Measurements from ENCODE around the gene CDK4.
A peak's percentile ranks its signal among the peaks of the same experiment; 100 is the strongest.
"Not testable (repeated sequence)": the region's sequence is repeated elsewhere in the genome, so short reads cannot be mapped to it uniquely, and the experiment has no call there.

Gene CDK4

DNA sequence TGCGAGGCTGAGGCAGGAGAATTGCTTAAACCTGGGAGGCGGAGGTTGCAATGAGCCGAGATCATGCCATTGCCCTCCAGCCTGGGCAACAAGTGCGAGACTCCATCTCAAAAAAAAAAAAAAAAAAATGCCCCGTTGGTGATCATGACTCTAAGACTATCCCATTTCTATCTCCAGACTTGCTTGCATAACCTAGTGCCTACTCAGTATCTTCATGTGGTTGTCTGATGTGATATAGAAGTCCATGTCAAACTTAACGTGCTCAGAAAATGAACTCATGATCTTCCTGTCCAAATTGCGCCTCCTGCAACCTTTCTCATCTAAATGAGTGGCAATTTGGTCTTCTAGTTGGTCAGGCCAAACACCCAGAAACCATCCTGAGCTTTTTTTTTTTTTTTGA, 25.8 kb upstream of the CDK4 start:
- peaks cover 4 to 10% of the 10 kb centered on the region in 2 donors for H3K4me1 Mint-ChIP-seq
- no peak overlapping the region for H3K4me3 Mint-ChIP-seq
- H3K27me3 Mint-ChIP-seq = peaks cover 0 to 1% of the 10 kb centered on the region in 2 donors
- DNase-seq = no peak
- ATAC-seq (replicated peaks) = no peak
- H3K27ac Mint-ChIP-seq = no peak overlapping the region
- H3K9me3 Mint-ChIP-seq = no peaks in the 10 kb centered on the region
- peaks cover 6 to 21% of the 10 kb centered on the region in 2 donors for H3K36me3 Mint-ChIP-seq

DNA sequence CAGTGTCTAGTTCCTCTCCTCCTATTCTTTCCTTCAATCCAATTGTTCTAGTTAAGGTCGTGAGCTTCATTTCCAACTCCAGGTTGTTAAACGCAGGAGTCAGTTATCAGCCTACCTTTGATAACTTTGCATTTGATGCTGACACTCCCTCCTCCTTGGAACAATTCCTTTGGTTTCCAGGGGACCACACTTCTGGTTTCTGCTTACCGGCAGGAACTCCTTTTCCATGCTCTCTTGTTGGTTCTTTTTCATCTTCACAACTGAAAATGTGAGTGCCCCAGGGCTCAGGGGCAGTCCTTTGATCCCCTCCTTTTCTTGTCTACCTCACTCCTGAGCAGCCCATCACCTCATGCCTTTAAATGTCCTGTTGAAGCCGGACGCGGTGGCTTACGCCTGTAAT, 25.3 kb upstream of the CDK4 start:
- Mint-ChIP-seq H3K27me3 (peaks cover 0 to 4% of the 10 kb centered on the region in 2 donors), H3K4me3 (no peak overlapping the region), H3K4me1 (peaks cover 5 to 10% of the 10 kb centered on the region in 2 donors), H3K36me3 (peaks cover 7 to 20% of the 10 kb centered on the region in 2 donors), H3K9me3 (no peaks in the 10 kb centered on the region), H3K27ac (no peak overlapping the region)
- DNase-seq = no peak
- ATAC-seq (replicated peaks) = no peak

DNA sequence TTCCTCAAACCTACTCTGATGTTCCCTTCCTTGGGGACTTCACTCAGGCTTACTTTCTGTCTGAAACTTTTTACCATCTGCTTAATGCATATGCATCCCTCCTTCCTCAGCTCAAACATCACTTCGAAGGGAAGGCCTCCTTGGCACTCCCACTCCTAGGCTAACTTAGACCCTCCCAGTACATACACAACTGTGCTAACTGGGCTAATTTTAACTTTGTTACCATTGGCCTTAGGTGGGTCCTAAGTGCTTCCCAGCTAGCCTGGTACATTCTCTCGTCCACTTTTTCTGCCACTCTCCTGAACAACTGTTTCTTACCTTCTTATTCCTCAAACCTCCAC, 24.1 kb upstream of the CDK4 start:
- Mint-ChIP-seq H3K4me1 (peaks cover 9 to 14% of the 10 kb centered on the region in 2 donors), H3K9me3 (no peaks in the 10 kb centered on the region), H3K36me3 (peaks cover 7 to 25% of the 10 kb centered on the region in 2 donors), H3K27me3 (peaks cover 0 to 4% of the 10 kb centered on the region in 2 donors), H3K4me3 (no peak overlapping the region), H3K27ac (no peak overlapping the region)
- ATAC-seq (replicated peaks) (no peak), DNase-seq (no peak)

DNA sequence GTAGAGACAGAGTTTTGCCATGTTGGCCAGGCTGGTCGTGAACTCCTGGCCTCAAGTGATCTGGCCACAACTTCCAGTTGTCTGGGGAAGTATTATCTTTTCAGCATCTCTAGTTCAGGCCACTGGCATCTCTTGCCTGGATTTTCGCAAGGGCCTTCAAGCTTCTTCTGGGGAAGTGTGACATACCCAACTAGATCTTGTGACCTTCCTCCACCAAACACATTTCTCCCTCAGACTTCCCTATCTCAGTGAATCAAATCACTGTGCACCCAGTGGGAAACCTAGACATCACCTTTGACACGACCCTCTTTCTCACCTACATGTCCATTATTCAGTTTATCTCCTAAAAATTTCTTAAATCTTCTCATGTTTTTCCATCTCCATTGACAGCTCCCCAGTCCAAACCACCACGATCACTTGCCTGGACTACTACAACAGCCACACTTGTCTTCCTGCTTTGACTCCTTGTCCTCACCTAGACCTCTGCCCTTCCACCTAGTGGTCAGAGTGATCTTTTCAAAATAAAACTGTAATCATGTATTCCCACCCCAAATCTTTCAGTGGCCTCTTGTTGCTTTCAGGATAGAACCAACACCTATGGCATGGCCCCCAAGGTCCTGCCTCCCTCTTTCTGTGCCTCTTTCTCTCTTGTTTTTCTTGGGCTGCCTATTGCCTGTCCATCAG, 23.6 kb upstream of the CDK4 start:
- Mint-ChIP-seq H3K27ac (no peak overlapping the region), H3K4me1 (peaks cover 12 to 19% of the 10 kb centered on the region in 2 donors), H3K4me3 (no peak overlapping the region), H3K36me3 (peaks cover 7 to 29% of the 10 kb centered on the region in 2 donors), H3K27me3 (peaks cover 0 to 4% of the 10 kb centered on the region in 2 donors), H3K9me3 (no peaks in the 10 kb centered on the region)
- ATAC-seq (replicated peaks) (no peak), DNase-seq (no peak)

DNA sequence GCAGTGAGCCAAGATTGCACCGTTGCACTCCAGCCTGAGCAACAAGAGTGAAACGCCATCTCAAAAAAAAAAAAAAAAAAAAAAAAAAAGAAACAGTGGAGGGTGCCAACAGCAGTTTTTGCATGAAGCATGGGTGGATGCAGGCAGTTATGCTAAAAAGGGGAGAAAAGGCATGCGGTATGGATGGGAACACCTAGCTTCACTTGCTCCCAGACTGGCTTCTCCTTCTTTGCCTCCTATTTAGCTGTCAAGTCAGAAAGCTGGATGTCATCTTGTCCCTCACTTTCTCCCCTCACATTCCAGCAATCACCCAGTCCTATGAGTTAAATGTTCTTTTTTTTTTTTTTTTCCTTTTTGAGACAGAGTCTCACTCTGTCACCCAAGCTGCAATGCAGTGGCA, 22.9 kb upstream of the CDK4 start:
- Mint-ChIP-seq H3K36me3 (peaks cover 12 to 36% of the 10 kb centered on the region in 2 donors), H3K4me3 (no peak overlapping the region), H3K27ac (no peak overlapping the region), H3K9me3 (no peaks in the 10 kb centered on the region), H3K27me3 (peaks cover 0 to 4% of the 10 kb centered on the region in 2 donors), H3K4me1 (peaks cover 16 to 26% of the 10 kb centered on the region in 2 donors)
- ATAC-seq (replicated peaks) (no peak), DNase-seq (no peak)

DNA sequence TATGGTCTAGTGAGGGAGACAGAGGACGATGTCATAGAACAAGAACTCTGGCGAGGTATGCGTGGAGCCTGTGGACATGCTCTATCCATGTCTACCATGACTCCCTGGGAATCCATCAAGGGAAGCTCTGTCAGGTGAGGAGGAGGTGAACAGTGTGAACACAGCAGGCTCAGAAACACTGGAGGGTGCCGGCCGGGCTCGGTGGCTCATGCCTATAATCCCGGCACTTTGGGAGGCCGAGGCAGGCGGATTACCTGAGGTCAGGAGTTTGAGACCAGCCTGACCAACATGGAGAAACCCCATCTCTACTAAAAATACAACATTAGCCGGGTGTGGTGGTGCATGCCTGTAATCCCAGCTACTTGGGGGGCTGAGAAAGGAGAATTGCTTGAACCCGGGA, 22.5 kb upstream of the CDK4 start:
- H3K27me3 Mint-ChIP-seq; H3K4me3 Mint-ChIP-seq; H3K9me3 Mint-ChIP-seq; H3K27ac Mint-ChIP-seq; DNase-seq; ATAC-seq (replicated peaks): not testable (repeated sequence)
- H3K36me3 Mint-ChIP-seq = peaks cover 16 to 38% of the 10 kb centered on the region in 2 donors
- H3K4me1 Mint-ChIP-seq = peaks cover 16 to 30% of the 10 kb centered on the region in 2 donors

DNA sequence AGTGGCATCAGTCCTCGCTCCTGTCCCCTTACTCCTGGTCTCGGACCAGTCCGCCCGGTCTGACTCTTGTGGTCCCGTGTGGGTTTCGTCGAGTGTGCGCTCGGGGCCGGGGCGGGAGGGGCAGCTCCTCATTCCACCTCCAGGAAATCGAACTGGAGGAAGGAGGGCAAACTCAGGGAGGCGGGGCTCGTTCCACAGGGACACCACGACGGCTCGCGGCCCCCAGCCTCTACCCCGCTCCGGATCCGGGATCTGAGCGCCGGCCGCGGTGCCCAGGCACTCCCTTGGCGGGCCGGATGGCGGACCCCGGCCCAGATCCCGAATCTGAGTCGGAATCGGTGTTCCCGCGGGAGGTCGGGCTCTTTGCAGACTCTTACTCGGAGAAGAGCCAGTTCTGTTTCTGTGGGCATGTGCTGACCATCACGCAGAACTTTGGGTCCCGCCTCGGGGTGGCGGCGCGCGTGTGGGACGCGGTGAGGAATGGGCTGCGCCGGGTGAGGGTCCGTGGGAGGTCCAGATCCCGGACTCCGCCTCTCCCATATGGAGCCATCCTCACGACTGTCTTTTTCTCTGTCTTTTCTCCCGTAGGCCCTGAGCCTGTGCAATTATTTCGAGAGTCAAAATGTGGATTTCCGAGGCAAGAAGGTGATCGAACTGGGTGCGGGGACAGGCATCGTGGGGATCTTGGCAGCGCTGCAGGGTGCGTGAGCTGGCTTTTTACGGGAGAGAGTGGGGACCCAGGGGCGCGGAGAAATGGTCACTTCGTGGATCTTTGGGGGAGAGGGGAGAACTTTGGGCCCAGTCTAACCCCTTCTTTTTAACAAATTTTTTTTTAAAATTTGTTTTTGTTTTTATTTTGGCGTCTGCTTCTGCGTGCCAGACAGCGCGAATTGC, 20.6 kb upstream of the CDK4 start, which contains the start of gene EEF1AKMT3:
TSS of gene EEF1AKMT3 (plus strand) at position 186 of the 894 bp plus-strand sequence. CDS start at position 297, 111 bp downstream.
- peak; percentile 14 to 20 for ATAC-seq (replicated peaks)
- Mint-ChIP-seq H3K27me3 (peaks cover under 1 to 4% of the 10 kb centered on the region in 2 donors), H3K36me3 (peaks cover 34 to 51% of the 10 kb centered on the region in 2 donors), H3K4me1 (peaks cover 17 to 31% of the 10 kb centered on the region in 2 donors), H3K9me3 (no peaks in the 10 kb centered on the region), H3K27ac (peak within 1 kb of the TSS; percentile 99), H3K4me3 (peak within 1 kb of the TSS; percentile 97 to 99)
- no peak for DNase-seq

DNA sequence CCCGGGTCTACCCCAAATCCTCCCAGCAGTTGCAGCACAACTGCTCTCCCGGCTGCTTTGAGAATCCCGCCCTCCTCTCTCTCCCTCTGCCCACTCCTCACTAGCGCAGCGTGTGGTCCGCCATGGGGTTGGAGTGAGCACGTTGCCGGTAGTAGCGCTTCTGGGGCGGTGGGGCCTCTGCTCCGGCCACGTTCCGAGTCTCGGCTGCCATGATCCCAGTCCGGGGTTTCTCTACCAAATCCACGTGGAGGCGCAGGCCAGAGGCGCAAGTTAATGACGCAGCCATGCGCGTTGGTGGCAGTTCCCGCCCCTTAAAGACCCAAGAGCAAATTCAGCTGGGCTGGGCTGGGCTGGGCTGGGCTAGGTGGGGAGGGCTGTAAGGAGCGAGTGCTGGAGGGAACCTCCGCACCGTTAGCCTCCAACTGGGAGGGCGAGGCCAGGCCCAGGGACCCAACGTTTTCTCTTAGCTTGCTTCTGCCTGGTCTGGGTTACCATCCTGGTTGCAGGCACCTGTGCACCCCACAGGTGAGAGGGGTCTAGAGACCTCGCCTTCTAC, 19.8 kb upstream of the CDK4 start, which contains the start of gene METTL1:
TSS of gene METTL1 (minus strand) at position 233 of the 556 bp plus-strand sequence. CDS start at position 211, 22 bp downstream.
- H3K4me3 Mint-ChIP-seq = peak within 1 kb of the TSS; percentile 97 to 99
- H3K36me3 Mint-ChIP-seq = peaks cover 37 to 55% of the 10 kb centered on the region in 2 donors
- H3K4me1 Mint-ChIP-seq = peaks cover 17 to 38% of the 10 kb centered on the region in 2 donors
- H3K27ac Mint-ChIP-seq = peak within 1 kb of the TSS; percentile 99
- H3K9me3 Mint-ChIP-seq = no peaks in the 10 kb centered on the region
- peak; percentile 93 for DNase-seq
- peak; percentile 91 to 93 for ATAC-seq (replicated peaks)
- H3K27me3 Mint-ChIP-seq = peaks cover 4 to 7% of the 10 kb centered on the region in 2 donors

DNA sequence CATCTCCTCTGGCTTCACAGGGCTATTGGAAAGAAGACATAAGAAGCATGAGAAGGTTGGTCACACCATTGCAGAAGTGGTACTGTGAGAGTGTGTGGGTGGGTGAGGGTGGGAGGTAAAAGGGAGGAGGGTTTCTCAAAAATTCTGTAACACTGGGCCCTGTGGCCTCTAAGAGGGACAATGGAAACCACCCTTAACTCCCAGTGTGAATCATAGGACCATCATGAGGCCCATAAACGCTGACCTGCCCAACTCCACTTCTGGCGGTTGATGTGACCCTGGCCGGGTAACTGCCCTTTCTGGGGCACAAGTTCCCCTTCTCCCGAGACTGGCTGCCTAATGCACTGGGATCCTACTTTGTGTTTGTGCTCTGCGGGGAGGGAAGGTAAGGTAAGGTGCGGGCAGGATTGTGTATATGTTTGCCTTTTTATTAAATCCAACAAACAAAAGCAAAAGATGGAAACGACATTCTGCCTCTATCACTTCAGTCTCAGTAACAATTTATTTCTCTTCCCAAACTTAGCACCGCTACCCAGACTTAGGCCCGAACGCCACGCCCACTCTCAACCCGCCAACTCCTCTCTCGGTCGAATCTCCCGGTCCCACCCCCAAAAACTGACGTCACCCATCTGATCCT, 19.2 kb upstream of the CDK4 start:
- Mint-ChIP-seq H3K4me3 (peak overlapping the region; percentile 97 to 99), H3K27ac (peak overlapping the region; percentile 99), H3K27me3 (peaks cover 8 to 13% of the 10 kb centered on the region in 2 donors), H3K4me1 (peaks cover 22 to 44% of the 10 kb centered on the region in 2 donors), H3K9me3 (no peaks in the 10 kb centered on the region), H3K36me3 (peaks cover 37 to 55% of the 10 kb centered on the region in 2 donors)
- peak; percentile 79 to 80 for ATAC-seq (replicated peaks)
- DNase-seq = peak; percentile 83

DNA sequence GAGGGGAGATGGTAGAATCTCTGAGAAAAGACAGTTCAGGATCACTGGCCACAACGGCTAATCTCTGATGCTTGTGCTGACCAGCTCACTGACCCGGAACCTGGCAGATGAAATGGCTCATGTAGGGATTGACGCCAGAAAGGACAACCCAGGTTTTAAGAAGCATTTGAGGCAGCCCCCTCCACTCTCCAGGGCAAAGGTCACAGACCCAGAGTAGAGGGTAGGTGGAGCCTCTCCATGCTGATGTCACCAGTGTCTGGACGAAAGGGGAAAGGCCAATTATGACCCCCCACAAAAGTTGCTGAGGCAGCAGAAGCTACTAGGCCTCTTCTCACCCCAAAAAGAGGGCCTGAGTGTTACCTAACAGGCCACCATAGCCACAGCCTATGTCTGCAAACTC, 18.6 kb upstream of the CDK4 start:
- Mint-ChIP-seq H3K4me1 (peaks cover 24 to 50% of the 10 kb centered on the region in 2 donors), H3K27ac (no peak overlapping the region), H3K9me3 (no peaks in the 10 kb centered on the region), H3K4me3 (peak overlapping the region; percentile 97 to 99), H3K36me3 (peaks cover 35 to 49% of the 10 kb centered on the region in 2 donors), H3K27me3 (peaks cover 10 to 15% of the 10 kb centered on the region in 2 donors)
- no peak for DNase-seq
- no peak for ATAC-seq (replicated peaks)

DNA sequence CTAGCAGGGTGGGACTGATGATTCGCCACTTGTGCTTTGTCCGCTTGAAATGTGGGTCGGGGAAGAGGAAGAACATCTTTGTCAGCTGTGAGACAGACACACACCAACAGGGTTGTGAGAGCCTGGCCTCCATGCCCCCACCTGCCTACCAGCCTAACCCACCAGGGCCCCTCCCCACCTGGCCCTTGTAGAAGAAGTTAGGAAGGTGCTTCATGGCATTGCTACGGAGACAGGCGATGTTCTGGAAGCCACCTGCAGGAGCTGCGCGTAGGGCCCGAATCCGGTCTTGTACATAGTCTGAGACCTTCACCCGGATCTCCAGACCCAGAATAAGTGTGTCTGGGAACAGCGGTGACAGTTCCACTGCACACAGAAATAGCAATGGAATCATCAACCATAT, 17.5 kb upstream of the CDK4 start:
- peaks cover 35 to 46% of the 10 kb centered on the region in 2 donors for H3K36me3 Mint-ChIP-seq
- no peak for DNase-seq
- no peak for ATAC-seq (replicated peaks)
- peaks cover 16 to 26% of the 10 kb centered on the region in 2 donors for H3K27me3 Mint-ChIP-seq
- H3K27ac Mint-ChIP-seq = peak overlapping the region; percentile 43
- H3K4me1 Mint-ChIP-seq = peaks cover 30 to 61% of the 10 kb centered on the region in 2 donors
- no peak overlapping the region for H3K4me3 Mint-ChIP-seq
- no peaks in the 10 kb centered on the region for H3K9me3 Mint-ChIP-seq

DNA sequence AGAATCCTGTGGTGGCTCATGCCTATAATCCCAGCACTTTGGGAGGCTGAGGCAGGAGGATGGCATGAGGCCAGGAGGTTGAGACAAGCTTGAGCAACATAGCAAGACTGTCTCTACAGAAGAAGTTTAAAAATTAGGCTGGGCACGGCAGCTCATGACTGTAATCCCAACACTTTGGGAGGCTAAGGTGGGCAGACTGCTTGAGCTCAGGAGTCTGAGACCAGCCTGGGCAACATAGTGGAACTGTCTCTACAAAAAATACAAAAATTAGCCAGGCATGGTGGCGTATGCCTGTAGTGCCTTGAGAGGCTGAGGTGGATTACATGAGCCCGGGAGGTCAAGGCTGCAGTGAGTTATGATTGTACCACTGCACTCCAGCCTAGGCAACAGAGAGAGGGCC, 15.8 kb upstream of the CDK4 start:
- no peak overlapping the region for H3K4me3 Mint-ChIP-seq
- no peak for ATAC-seq (replicated peaks)
- no peak overlapping the region for H3K27ac Mint-ChIP-seq
- H3K4me1 Mint-ChIP-seq = peaks cover 31 to 61% of the 10 kb centered on the region in 2 donors
- DNase-seq = no peak
- H3K9me3 Mint-ChIP-seq = no peaks in the 10 kb centered on the region
- H3K36me3 Mint-ChIP-seq = peaks cover 34 to 45% of the 10 kb centered on the region in 2 donors
- H3K27me3 Mint-ChIP-seq = peaks cover 14 to 31% of the 10 kb centered on the region in 2 donors

DNA sequence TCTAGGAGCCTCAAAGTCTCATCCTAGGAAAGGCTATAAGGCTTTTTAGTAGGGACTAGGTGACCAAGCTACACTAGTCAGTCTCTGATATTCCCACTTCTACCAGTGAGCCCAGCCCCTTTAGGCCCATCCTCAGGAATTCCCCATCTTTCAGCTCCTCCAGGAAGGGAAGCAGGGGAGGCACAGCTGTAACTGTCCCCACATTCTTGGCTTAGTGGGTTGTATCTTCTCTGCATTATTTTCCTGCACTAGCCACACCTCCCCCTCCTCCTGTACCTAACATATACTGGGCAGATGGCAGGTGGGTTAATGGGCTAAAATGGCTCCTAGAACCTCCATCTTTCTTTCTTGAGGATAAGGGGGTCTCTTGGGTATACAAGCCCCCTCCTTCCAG, 15.2 kb upstream of the CDK4 start:
- peaks cover 12 to 31% of the 10 kb centered on the region in 2 donors for H3K27me3 Mint-ChIP-seq
- H3K4me1 Mint-ChIP-seq = peaks cover 30 to 58% of the 10 kb centered on the region in 2 donors
- no peaks in the 10 kb centered on the region for H3K9me3 Mint-ChIP-seq
- no peak overlapping the region for H3K4me3 Mint-ChIP-seq
- ATAC-seq (replicated peaks) (no peak), DNase-seq (no peak)
- H3K36me3 Mint-ChIP-seq = peaks cover 33 to 43% of the 10 kb centered on the region in 2 donors
- H3K27ac Mint-ChIP-seq = no peak overlapping the region
